ENCODE data around the gene MALSU1. TPM values are rescaled to one million over a fixed set of nuclear protein-coding genes. Genes with fewer than 3 reads are reported as not detected.

The MALSU1 gene
- total RNA-seq, 1 donor from 2014 or later: 62.3 TPM

DNA sequence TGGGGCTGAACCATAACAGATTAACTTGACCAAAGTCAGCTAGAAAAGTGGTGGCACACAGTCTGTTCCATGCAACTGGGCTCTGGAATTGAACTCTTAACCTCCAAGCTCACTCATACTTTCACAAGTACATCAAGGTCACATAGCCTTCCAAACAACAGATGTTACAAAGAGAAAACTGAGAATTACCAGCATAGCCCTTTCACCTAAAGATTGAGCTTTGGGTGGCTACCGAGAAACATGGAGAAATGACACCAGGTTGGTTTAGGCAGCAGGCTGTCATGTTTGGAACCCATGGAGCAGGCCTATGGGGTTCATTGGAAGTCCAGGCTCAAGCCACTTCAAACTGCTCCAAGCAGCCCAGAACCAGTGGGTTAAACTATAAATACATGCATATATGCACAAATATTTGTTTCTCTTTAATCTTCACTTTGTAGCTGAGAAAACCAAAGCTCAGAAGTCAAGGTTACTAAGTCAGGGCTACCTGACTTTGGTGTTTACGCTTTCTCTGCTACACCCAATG lies 59.1 kb downstream of the MALSU1 start:
- H3K79me2 ChIP-seq (ENCODE audit: insufficient read depth, low read length): peaks cover 41% of the 10 kb centered on the region
- H3K36me3 ChIP-seq (ENCODE audit: insufficient read depth, low read length): peaks cover 9% of the 10 kb centered on the region
- peak overlapping the region; percentile 58 for H3K27ac ChIP-seq (ENCODE audit: low read depth, low read length)
- no peak for TF ChIP-seq CTCF (IDR thresholded peaks at IDR 0.05; ENCODE audit: insufficient read depth, low read depth, low read length)
- H3K4me1 ChIP-seq (ENCODE audit: insufficient read depth, low read length): peaks cover 24% of the 10 kb centered on the region
- no peaks in the 10 kb centered on the region for H4K20me1 ChIP-seq (ENCODE audit: insufficient read depth, low read length)
- no peaks in the 10 kb centered on the region for H3K27me3 ChIP-seq (ENCODE audit: insufficient read depth, low read length)
- Mint-ChIP-seq H3K4me1 (ENCODE audit: low read depth, unreplicated experiment) (peaks cover 32% of the 10 kb centered on the region), H3K27ac (ENCODE audit: unreplicated experiment) (no peak overlapping the region), H3K9me3 (ENCODE audit: unreplicated experiment) (no peaks in the 10 kb centered on the region), H3K36me3 (ENCODE audit: low read depth, unreplicated experiment) (peaks cover 2% of the 10 kb centered on the region), H3K4me3 (ENCODE audit: unreplicated experiment) (no peak overlapping the region), H3K27me3 (ENCODE audit: low read depth, unreplicated experiment) (no peaks in the 10 kb centered on the region)
- DNase-seq (ENCODE audit: low read depth) (no peak), FAIRE-seq (no peak)
- H3K4me2 ChIP-seq (ENCODE audit: low read length): peak overlapping the region; percentile 68
- H3K9me3 ChIP-seq (ENCODE audit: insufficient read depth, low read depth, low read length): no peaks in the 10 kb centered on the region
- H2AFZ ChIP-seq (ENCODE audit: low read depth, low read length): no peak overlapping the region
- no peak overlapping the region for H3K4me3 ChIP-seq (ENCODE audit: insufficient read depth, low read depth, low read length)
- H3K9ac ChIP-seq (ENCODE audit: low read length): peak overlapping the region; percentile 30

Other genes starting within 250 kb of the MALSU1 start
- 34.6 and 38.7 TPM in 2 replicates for gene KLHL7, start 193.6 kb upstream of the MALSU1 start, total RNA-seq
- gene NUP42, start 117.3 kb upstream of the MALSU1 start, total RNA-seq: 36.9 and 37.0 TPM in 2 replicates
- 0.82 and 0.91 TPM in 2 replicates for gene GPNMB, start 52.6 kb upstream of the MALSU1 start, total RNA-seq
- 69.9 and 79.5 TPM in 2 replicates for gene IGF2BP3, start 171.2 kb downstream of the MALSU1 start, total RNA-seq
- gene TRA2A, start 232.6 kb downstream of the MALSU1 start, total RNA-seq: 72.4 and 86.0 TPM in 2 replicates